HEK293 (cell line): ENCODE data around the gene GLTP.

Experiments
- CTCF ChIA-PET: fragments of 350-600 bp; formaldehyde crosslinking; extraction: SDS; loops from one replicate; lab custom pipeline; 2021; ENCODE audit warnings: antibody characterized with exemption; lab: Yijun Ruan, JAX
- POLR2A ChIA-PET: fragments of 300-600 bp; formaldehyde crosslinking; extraction: SDS; loops from one replicate; lab custom pipeline; 2020; ENCODE audit warnings: antibody characterized with exemption, inconsistent platforms; lab: Yijun Ruan, JAX
- H3K27ac ChIP-seq: fragments of 200-500 bp; sonication (Bioruptor generic); 2 replicates; pipeline ENCODE4 v1.5.1; 2014; ENCODE audit warnings: low read depth, low read length, control low read depth, inconsistent platforms; ENCODE audit errors: extremely low read depth
- H3K36me3 ChIP-seq, 2 experiments: fragments of 200-500 bp in 1 of 2; sonication (Bioruptor generic) in 1 of 2; 1 replicate in 1 of 2; 2 replicates in 1 of 2; pipeline ENCODE4 v1.5.1; 2014 to 2017; ENCODE audit warnings: inconsistent platforms in 2 of 2, low read length in 2 of 2; ENCODE audit not compliant: control insufficient read depth in 2 of 2, insufficient read depth in 1 of 2
- H3K4me1 ChIP-seq: fragments of 200-500 bp; sonication (Bioruptor generic); 2 replicates; pipeline ENCODE4 v1.5.1; 2014; ENCODE audit warnings: mild to moderate bottlenecking, low read length, inconsistent platforms; ENCODE audit not compliant: control insufficient read depth, insufficient read depth
- H3K4me3 ChIP-seq: 2 replicates; pipeline ENCODE4 v1.5.1; 2011; ENCODE audit warnings: low read depth, mild to moderate bottlenecking, control low read depth, low read length, moderate library complexity
- H3K9me3 ChIP-seq: fragments of 200-500 bp; sonication (Bioruptor generic); 2 replicates; pipeline ENCODE4 v1.5.1; 2014; ENCODE audit warnings: low read depth, low read length, inconsistent platforms; ENCODE audit not compliant: control insufficient read depth, insufficient read depth
- HOXC10 ChIP-seq: sonication (generic); formaldehyde crosslinking; IDR thresholded peaks from 2 replicates; pipeline ENCODE4 v1.8.1; 2023; ENCODE audit warnings: mild to moderate bottlenecking, missing genetic modification reagents
- KLF7 ChIP-seq: fragments of 450-650 bp; formaldehyde crosslinking; IDR thresholded peaks from 2 replicates; pipeline ENCODE4 v1.5.1; 2016; ENCODE audit warnings: missing biosample characterization, missing genetic modification characterization, borderline replicate concordance
- KLF8 ChIP-seq: fragments of 450-650 bp; formaldehyde crosslinking; IDR thresholded peaks from 2 replicates; pipeline ENCODE4 v1.5.1; 2016; ENCODE audit warnings: missing biosample characterization, missing genetic modification characterization
- SCRT2 ChIP-seq: fragments of 450-650 bp; formaldehyde crosslinking; IDR thresholded peaks from 2 replicates; pipeline ENCODE4 v1.5.1; 2016; ENCODE audit warnings: missing biosample characterization, missing genetic modification characterization
- SP2 ChIP-seq: fragments of 450-650 bp; formaldehyde crosslinking; IDR thresholded peaks from 2 replicates; pipeline ENCODE4 v1.5.1; 2016; ENCODE audit warnings: missing biosample characterization, missing genetic modification characterization
- SP3 ChIP-seq: fragments of 450-650 bp; formaldehyde crosslinking; IDR thresholded peaks from 2 replicates; pipeline ENCODE4 v1.5.1; 2016; ENCODE audit warnings: missing biosample characterization, missing genetic modification characterization
- WT1 ChIP-seq: fragments of 450-650 bp; formaldehyde crosslinking; IDR thresholded peaks from 2 replicates; pipeline ENCODE4 v1.5.1; 2016; ENCODE audit warnings: missing biosample characterization, missing genetic modification characterization
- ZBTB17 ChIP-seq: fragments of 450-650 bp; formaldehyde crosslinking; IDR thresholded peaks from 2 replicates; pipeline ENCODE4 v1.5.1; 2016; ENCODE audit warnings: missing biosample characterization, missing genetic modification characterization
- ZFP37 ChIP-seq: fragments of 450-650 bp; formaldehyde crosslinking; IDR thresholded peaks from 2 replicates; pipeline ENCODE4 v1.5.1; 2016; ENCODE audit warnings: missing biosample characterization, missing genetic modification characterization
- ZNF157 ChIP-seq: fragments of 450-650 bp; formaldehyde crosslinking; IDR thresholded peaks from 2 replicates; pipeline ENCODE4 v1.5.1; 2016; ENCODE audit warnings: missing biosample characterization, missing genetic modification characterization
- ZNF169 ChIP-seq: fragments of 450-650 bp; formaldehyde crosslinking; IDR thresholded peaks from 2 replicates; pipeline ENCODE4 v1.5.1; 2016; ENCODE audit warnings: missing biosample characterization, missing genetic modification characterization
- ZNF19 ChIP-seq: fragments of 450-650 bp; formaldehyde crosslinking; IDR thresholded peaks from 2 replicates; pipeline ENCODE4; 2016; ENCODE audit warnings: missing biosample characterization, missing genetic modification characterization, low read depth
- ZNF266 ChIP-seq: fragments of 450-650 bp; formaldehyde crosslinking; IDR thresholded peaks from 2 replicates; pipeline ENCODE4 v1.5.1; 2016; ENCODE audit warnings: missing biosample characterization, missing genetic modification characterization, low read depth
- ZNF423 ChIP-seq: fragments of 450-650 bp; formaldehyde crosslinking; IDR thresholded peaks from 2 replicates; pipeline ENCODE4 v1.5.1; 2016; ENCODE audit warnings: missing biosample characterization, missing genetic modification characterization
- ZNF488 ChIP-seq: fragments of 450-650 bp; formaldehyde crosslinking; IDR thresholded peaks from 2 replicates; pipeline ENCODE4 v1.5.1; 2016; ENCODE audit warnings: missing biosample characterization, missing genetic modification characterization
- ZNF549 ChIP-seq: fragments of 450-650 bp; IDR thresholded peaks from 2 replicates; pipeline ENCODE4 v1.5.1; 2018; ENCODE audit warnings: missing biosample characterization, missing genetic modification characterization, mild to moderate bottlenecking, inconsistent platforms, moderate library complexity
- ZNF629 ChIP-seq: fragments of 450-650 bp; formaldehyde crosslinking; IDR thresholded peaks from 2 replicates; pipeline ENCODE4 v1.5.1; 2017; ENCODE audit warnings: missing biosample characterization, missing genetic modification characterization
- ZNF639 ChIP-seq: fragments of 450-650 bp; formaldehyde crosslinking; IDR thresholded peaks from 2 replicates; pipeline ENCODE4 v1.5.1; 2016; ENCODE audit warnings: missing biosample characterization, missing genetic modification characterization
- ZNF692 ChIP-seq: fragments of 450-650 bp; formaldehyde crosslinking; IDR thresholded peaks from 2 replicates; pipeline ENCODE4 v1.5.1; 2016; ENCODE audit warnings: missing biosample characterization, missing genetic modification characterization
- ZNF837 ChIP-seq: fragments of 450-650 bp; formaldehyde crosslinking; IDR thresholded peaks from 2 replicates; pipeline ENCODE4 v1.5.1; 2016; ENCODE audit warnings: missing biosample characterization, missing genetic modification characterization
- ZSCAN18 ChIP-seq: fragments of 450-650 bp; formaldehyde crosslinking; IDR thresholded peaks from 2 replicates; pipeline ENCODE4 v1.5.1; 2016; ENCODE audit warnings: missing biosample characterization, missing genetic modification characterization
- ZXDB ChIP-seq: fragments of 450-650 bp; formaldehyde crosslinking; IDR thresholded peaks from 2 replicates; pipeline ENCODE4 v1.5.1; 2016; ENCODE audit warnings: missing biosample characterization, missing genetic modification characterization

The GLTP gene

GRCh38 chr12:109893261-109893995, 13.1 kb upstream of the GLTP start:
- Histone ChIP-seq H3K27ac (no peak overlapping the region), H3K4me1 (no peaks in the 10 kb centered on the region), H3K9me3 (no peaks in the 10 kb centered on the region), H3K4me3 (no peak overlapping the region), H3K36me3 (no peaks in the 10 kb centered on the region)
- POLR2A ChIA-PET, result no interaction called here
- CTCF ChIA-PET, result no interaction called here
- TF ChIP-seq ZNF639 (tag by site-specific recombination), result no peak
- TF ChIP-seq ZNF266, result peak; percentile 93
- no peak for TF ChIP-seq ZNF629 (tag by site-specific recombination)

GRCh38 chr12:109892748-109893147, 12.4 kb upstream of the GLTP start:
- H3K9me3 ChIP-seq, result no peaks in the 10 kb centered on the region
- H3K4me1 ChIP-seq, result no peaks in the 10 kb centered on the region
- TF ChIP-seq SP2 (tag by site-specific recombination) (no peak), ZXDB (tag by site-specific recombination) (no peak), ZBTB17 (no peak), KLF7 (tag by site-specific recombination) (no peak), KLF8 (tag by site-specific recombination) (no peak), ZNF692 (tag by site-specific recombination) (no peak), ZNF169 (tag by site-specific recombination) (no peak), ZNF549 (no peak), WT1 (no peak), ZNF19 (tag by site-specific recombination) (no peak), ZSCAN18 (tag by site-specific recombination) (no peak), ZNF157 (tag by site-specific recombination) (no peak), HOXC10 (no peak), ZNF837 (tag by site-specific recombination) (no peak), SP3 (tag by site-specific recombination) (no peak), SCRT2 (tag by site-specific recombination) (no peak), ZFP37 (no peak), ZNF488 (tag by site-specific recombination) (no peak), ZNF423 (tag by site-specific recombination) (no peak)
- TF ChIP-seq, all 188 proteins: peak for 0
- H3K36me3 ChIP-seq, result no peaks in the 10 kb centered on the region
- POLR2A ChIA-PET, result no interaction called here
- H3K4me3 ChIP-seq, result no peak overlapping the region
- H3K27ac ChIP-seq, result no peak overlapping the region
- CTCF ChIA-PET, result no interaction called here
